GM10266 (cell line): ENCODE data around the gene CREB3L2.
"Not testable (repeated sequence)": the region's sequence is repeated elsewhere in the genome, so short reads cannot be mapped to it uniquely, and the experiment has no call there.

Source experiments
- DNase-seq: peaks from one replicate; pipeline ENCODE4 v3.0.0; 2012; ENCODE audit errors: extremely low spot score
- TF ChIP-seq, protein P1 (sequence below): IDR thresholded peaks from 2 replicates; pipeline ENCODE4 v1.5.1; 2012; ENCODE audit warnings: mild to moderate bottlenecking, low read depth; ENCODE audit not compliant: control insufficient read depth, insufficient read depth; ENCODE audit errors: missing control alignments

Gene CREB3L2, protein sequence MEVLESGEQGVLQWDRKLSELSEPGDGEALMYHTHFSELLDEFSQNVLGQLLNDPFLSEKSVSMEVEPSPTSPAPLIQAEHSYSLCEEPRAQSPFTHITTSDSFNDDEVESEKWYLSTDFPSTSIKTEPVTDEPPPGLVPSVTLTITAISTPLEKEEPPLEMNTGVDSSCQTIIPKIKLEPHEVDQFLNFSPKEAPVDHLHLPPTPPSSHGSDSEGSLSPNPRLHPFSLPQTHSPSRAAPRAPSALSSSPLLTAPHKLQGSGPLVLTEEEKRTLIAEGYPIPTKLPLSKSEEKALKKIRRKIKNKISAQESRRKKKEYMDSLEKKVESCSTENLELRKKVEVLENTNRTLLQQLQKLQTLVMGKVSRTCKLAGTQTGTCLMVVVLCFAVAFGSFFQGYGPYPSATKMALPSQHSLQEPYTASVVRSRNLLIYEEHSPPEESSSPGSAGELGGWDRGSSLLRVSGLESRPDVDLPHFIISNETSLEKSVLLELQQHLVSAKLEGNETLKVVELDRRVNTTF

DNA sequence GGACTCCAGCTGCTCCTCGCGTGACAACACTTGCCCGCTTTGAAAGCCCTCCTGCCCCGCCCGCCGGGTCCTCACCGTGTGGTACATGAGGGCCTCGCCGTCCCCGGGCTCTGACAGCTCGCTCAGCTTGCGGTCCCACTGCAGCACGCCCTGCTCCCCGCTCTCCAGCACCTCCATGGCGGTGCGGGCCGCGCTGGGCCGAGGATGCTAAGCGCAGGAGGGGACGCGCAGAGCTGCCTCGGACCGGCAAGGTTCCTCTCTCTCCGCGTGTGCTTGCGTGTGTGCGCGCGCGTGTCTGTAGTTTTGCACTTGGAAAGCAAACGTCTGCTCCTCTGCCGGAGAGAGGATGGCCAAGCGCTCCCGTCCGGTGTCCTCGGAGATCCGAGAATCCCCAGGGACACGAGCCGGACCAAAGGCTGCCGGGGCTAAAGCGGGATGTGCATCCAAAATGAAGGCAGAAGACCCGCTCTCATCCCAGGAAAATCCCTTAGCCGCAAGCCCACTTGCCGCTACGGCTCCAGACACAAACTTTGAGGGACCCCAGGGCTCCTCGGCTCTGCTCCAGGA is at the start of gene CREB3L2:
TSS of gene CREB3L2 (minus strand) at position 558 of the 567 bp plus-strand sequence. CDS start at position 177, 381 bp downstream.
- no peak for DNase-seq
- TF ChIP-seq, protein P1, sequence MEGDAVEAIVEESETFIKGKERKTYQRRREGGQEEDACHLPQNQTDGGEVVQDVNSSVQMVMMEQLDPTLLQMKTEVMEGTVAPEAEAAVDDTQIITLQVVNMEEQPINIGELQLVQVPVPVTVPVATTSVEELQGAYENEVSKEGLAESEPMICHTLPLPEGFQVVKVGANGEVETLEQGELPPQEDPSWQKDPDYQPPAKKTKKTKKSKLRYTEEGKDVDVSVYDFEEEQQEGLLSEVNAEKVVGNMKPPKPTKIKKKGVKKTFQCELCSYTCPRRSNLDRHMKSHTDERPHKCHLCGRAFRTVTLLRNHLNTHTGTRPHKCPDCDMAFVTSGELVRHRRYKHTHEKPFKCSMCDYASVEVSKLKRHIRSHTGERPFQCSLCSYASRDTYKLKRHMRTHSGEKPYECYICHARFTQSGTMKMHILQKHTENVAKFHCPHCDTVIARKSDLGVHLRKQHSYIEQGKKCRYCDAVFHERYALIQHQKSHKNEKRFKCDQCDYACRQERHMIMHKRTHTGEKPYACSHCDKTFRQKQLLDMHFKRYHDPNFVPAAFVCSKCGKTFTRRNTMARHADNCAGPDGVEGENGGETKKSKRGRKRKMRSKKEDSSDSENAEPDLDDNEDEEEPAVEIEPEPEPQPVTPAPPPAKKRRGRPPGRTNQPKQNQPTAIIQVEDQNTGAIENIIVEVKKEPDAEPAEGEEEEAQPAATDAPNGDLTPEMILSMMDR: no peak

DNA sequence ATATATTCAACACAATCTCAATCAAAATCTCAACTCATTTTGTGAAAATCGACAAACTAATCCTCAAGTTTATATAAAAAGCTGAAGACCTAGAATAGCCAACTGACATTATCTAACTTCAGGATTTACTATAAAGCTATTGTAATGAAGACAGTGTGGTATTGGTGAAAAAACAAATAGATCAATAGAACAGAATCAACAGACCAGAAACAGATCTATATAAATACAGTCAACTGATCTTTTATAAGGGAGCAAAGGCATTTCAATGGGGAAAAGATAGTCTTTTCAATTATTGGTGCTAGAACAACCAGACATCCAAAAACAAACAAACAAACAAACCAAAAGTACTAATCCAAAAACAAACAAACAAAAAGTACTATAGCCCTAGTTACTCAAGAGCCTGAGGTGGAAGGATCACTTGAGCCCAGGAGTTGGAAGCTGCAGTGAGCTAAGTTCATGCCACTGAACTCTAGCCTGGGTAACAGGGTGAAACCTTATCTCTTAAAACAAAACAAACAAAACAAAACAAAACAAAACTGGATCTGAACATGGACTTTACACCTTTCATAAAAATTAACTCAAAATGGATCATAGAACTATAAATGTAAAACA is 47.7 kb upstream of the CREB3L2 start:
- no peak for DNase-seq
- TF ChIP-seq, protein P1: no peak

DNA sequence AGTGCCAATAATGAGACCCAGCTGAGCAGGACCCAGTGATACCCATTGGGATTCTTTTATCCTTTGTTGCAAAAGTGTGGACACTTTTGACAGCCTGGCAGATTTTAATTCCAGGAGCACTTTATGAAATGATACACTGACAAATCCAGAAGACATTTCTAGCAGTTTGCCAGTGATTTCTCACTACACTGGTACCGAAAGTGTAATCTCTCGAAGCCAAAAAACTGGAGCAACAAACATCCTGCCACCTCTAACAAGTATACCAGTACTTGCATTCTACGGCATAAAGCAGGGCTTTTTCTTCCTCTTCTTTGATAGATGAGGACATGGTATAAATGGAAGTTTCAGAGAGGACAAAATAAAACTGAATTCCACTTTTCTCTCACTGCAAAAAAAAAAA is 46.0 kb upstream of the CREB3L2 start:
- no peak for DNase-seq
- TF ChIP-seq, protein P1: no peak

DNA sequence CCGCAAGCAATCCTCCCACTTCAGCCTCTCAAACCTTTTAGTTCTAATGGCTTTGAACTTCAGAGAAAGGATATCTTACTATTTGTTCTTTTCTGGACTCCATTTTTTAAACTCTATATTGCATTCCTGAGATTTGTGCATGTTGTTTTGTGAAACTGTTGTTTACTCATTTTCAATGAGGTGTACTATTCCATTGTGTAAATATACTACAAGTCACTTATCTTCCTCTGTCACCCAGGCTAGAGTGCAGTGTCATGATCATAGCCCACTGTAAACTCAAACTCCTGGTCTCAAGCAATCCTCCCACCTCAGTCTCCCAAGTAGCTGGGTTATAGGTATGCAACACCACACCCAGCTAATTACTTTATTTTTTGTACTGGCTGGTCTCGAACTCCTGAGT is 43.0 kb upstream of the CREB3L2 start:
- no peak for DNase-seq
- TF ChIP-seq, protein P1: no peak

DNA sequence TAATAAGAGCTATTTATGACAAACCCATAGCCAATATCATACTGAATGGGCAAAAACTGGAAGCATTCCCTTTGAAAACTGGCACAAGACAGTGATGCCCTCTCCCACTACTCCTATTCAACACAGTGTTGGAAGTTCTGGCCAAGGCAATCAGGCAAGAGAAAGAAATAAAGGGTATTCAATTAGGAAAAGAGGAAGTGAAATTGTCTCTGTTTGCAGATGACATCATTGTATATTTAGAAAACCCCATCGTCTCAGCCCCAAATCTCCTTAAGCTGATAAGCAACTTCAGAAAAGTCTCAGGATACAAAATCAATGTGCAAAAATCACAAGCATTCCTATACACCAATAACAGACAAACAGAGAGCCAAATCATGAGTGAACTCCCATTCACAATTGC is 38.2 kb upstream of the CREB3L2 start:
- DNase-seq: not testable (repeated sequence)

DNA sequence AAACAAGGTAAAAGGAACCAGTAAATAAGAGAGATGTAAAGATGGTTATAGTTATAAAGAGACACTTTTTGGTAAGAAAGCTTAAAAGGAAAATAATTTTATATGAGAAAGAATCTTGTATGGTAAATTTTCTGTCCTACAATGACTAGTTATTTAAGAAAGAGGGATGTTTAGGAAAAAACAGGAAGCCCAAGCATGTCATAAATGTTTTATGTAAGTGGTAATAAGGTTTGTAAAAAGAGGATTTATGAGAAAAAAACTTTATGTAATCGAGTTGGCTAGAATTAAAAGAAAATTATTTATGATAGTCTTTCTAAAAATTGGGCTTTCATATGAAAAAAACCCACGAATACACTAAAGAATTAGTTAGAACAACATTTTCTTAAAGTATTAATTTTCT is 34.2 kb upstream of the CREB3L2 start:
- DNase-seq: no peak
- TF ChIP-seq, protein P1: no peak

DNA sequence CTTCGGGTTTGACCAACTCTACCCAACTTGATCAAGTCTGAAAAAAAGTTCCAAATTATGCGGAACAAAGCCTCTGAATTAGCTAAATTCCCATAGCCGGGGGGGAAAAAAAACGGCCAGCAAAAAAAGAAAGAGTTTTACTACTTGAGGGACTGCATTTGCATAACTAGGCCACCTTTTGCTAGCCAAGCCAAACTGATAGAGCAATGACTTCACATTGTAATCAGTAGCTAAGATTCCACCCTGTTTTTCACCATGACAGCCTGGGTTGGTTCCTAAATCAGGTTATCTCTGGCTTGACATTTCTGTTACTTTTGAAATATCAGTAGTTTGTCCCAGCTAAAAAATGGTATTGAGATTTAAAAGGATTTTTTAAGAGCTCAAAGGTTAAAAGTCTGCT is 31.4 kb upstream of the CREB3L2 start:
- no peak for DNase-seq
- TF ChIP-seq, protein P1: no peak
